NCI-H82 treated with DMSO at 0.1 percent for 48 hours (cell line): Measurements from ENCODE around the gene TMEM184B.
A peak's percentile ranks its signal among the peaks of the same experiment; 100 is the strongest.
"Not testable (repeated sequence)": the region's sequence is repeated elsewhere in the genome, so short reads cannot be mapped to it uniquely, and the experiment has no call there.

Experiments used
- DNase-seq: peaks from one replicate; lab custom pipeline; 2025; ENCODE audit not compliant: unreplicated experiment; lab: John Stamatoyannopoulos, UW

TMEM184B gene

GRCh38 chr22:38249803-38250642, 22.8 kb downstream of the TMEM184B start:
- DNase-seq = no peak

- no peak for DNase-seq
Measured at GRCh38 chr22:38249301-38249700, 23.5 kb downstream of the TMEM184B start.

DNA sequence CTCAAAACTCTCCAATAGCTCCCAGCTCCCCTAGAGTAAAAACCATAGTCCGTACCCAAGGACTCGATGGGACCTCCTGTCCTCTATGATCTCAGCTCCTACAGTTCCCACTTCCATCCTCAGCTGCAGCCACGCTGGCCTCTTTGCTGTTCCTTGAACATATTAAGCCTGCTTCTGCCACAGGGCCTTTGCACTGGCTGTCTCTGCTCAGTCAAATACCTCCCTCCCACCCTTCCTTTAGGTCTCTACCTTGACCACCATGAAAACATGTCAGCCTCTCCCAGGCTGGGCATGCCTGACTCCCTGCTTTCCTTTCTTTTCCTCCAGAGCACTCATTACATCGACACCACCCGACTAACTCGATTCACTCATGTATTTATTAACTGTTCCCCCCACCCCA, 24.5 kb downstream of the TMEM184B start:
- no peak for DNase-seq

DNA sequence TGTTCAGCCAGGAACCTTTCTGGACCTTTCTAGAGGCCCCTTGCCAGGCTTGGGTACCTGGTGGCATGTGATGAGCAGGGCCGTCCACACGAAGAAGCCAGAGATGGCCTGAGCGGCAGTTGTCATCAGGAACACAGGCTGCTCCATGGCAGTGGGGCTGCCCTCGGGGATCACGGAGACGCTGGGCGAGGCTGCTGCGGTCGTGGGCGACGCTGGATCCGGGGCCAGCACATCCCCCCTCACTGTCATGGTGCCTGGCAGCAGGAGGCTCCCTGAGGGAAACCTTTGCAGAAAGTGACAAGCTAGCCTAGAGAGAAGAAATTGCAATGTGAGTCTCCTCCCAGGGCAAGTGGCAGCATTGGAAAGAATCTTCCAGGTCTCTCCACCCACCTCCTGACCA, 25.1 kb downstream of the TMEM184B start:
- no peak for DNase-seq

- no peak for DNase-seq
Measured at GRCh38 chr22:38246692-38247091, 26.1 kb downstream of the TMEM184B start.

DNA sequence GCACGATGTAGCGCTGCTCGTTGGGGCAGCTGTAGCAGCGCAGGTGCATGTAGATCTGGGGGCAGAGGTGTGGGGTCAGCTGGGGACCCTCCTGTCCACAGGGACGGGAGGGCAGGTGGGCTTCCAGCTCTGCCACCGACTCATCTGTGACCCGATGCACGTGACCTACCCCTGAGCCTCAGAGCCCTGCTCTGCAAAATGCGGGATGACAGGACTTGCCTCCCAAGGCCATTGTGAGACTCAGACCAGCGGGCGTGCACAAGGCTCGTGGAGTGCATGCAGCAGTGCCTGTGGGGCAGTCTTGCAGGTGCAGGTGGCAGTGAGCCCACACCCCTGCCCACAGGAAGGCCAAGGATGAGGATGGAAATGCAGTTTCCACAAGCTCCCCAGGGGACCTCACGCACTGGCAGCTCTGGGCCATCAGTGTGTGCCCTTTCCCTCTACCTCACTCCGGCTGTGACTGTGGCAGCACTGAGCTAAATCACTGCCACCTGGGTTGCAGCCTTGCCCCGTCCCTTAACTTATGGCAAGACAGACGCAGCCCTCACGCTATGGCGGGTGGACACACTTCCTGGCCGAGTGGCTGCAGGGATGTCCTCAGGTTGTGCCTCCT, 26.7 kb downstream of the TMEM184B start:
- DNase-seq = no peak

- no peak for DNase-seq
Measured at GRCh38 chr22:38244106-38244505, 28.7 kb downstream of the TMEM184B start.

GRCh38 chr22:38243007-38243765, 29.6 kb downstream of the TMEM184B start:
- DNase-seq = peak; percentile 47

- no peak for DNase-seq
Measured at GRCh38 chr22:38240734-38241252, 32.0 kb downstream of the TMEM184B start.

DNA sequence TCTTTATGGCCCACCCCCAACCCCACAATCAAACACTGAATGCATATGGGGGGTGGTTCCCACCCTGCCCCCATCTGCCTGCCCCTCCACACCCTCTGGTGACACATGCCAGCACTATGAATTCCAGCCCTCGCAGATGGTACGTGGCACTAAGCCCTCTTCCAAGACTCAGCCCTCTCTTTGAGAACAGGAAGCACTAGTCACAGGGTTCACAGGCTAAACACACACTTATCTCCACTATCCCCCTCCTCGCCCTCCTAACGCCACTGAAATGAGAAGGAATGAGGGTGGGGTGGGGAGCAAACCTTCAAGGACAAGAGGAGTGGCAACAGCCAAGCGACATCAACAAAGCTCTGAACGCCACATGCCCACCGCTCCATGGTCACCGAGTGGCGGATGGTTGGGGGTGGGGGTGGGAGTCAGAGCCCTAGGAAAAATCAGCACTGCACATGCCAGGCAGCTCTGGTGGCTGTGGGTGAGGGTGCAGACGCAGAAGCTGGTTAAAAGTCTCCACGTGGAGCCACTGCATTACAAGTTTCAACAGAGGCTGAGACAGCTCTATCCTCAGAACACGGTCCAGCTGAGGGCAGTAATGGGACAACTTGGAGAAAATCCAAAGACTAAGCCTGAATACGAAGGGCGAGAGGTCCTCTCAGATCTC, 33.6 kb downstream of the TMEM184B start:
- no peak for DNase-seq

GRCh38 chr22:38238519-38239071, 34.2 kb downstream of the TMEM184B start:
- DNase-seq = no peak

- DNase-seq = no peak
Measured at GRCh38 chr22:38236786-38237185, 36.0 kb downstream of the TMEM184B start.

GRCh38 chr22:38235240-38235850, 37.5 kb downstream of the TMEM184B start:
- no peak for DNase-seq

DNA sequence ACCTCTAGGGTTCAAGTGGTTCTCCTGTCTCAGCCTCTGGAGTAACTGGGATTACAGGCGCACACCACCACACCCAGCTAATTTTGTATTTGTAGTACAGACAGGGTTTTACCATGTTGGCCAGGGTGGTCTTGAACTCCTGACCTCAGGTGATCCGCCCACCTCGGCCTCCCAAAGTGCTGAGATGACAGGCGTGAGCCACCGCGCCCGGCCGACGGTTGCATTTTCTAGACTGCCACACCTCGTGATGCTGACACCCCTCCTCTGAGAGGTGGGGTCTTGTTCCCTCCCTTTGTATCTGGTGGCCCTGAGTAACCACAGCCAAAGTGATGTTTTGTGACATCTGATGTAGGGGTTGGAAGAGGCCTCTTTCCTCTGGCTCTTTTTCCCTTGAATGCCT, 39.0 kb downstream of the TMEM184B start:
- not testable (repeated sequence) for DNase-seq

GRCh38 chr22:38233427-38233826, 39.4 kb downstream of the TMEM184B start:
- DNase-seq = no peak

GRCh38 chr22:38232196-38232595, 40.6 kb downstream of the TMEM184B start:
- no peak for DNase-seq

GRCh38 chr22:38230916-38231315, 41.9 kb downstream of the TMEM184B start:
- DNase-seq = no peak

GRCh38 chr22:38230108-38230825, 42.5 kb downstream of the TMEM184B start:
- DNase-seq = peak; percentile 1

GRCh38 chr22:38228873-38229740, 43.7 kb downstream of the TMEM184B start:
- DNase-seq = no peak
